ENCODE data around the gene AQP1. TPM values are rescaled to one million over a fixed set of nuclear protein-coding genes. Genes with fewer than 3 reads are reported as not detected.

Gene AQP1
- total RNA-seq, 1 donor from 2014 or later: 2.5 TPM

DNA sequence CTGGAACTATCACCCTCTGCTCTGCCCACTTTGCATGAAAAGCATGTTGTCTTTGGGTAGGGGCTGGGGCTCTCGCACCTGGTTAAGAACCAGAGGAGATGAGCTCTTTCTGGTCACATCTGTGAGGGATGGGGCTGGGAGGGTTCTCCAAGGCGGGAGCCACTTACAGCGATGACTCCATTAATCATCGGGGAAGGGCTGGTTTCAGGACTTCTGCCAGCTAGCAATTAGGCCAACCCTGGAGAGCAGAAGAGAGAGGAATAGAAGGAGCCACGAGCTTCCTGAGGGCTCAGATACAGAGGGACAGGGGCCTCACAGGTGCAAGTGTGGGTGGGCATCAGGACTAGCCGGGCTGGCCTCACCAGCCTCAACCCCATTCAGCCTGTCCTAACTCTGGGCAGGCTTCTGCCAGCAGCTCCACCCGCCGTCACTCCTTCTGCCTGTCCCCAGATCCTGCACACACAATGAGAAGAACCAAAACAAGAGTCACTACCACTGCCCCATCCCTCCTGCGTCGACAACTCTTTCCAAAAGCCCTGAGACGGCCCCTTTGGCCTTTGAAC lies 8.4 kb downstream of the AQP1 start:
- no peak for DNase-seq (ENCODE audit: low read depth)
- Histone ChIP-seq H3K27me3 (ENCODE audit: control insufficient read depth, insufficient read depth, low read length) (no peaks in the 10 kb centered on the region), H3K4me3 (ENCODE audit: low read depth, low read length) (no peak overlapping the region), H3K36me3 (ENCODE audit: control insufficient read depth, insufficient read depth, low read length) (no peaks in the 10 kb centered on the region)
- TF ChIP-seq, protein P1, sequence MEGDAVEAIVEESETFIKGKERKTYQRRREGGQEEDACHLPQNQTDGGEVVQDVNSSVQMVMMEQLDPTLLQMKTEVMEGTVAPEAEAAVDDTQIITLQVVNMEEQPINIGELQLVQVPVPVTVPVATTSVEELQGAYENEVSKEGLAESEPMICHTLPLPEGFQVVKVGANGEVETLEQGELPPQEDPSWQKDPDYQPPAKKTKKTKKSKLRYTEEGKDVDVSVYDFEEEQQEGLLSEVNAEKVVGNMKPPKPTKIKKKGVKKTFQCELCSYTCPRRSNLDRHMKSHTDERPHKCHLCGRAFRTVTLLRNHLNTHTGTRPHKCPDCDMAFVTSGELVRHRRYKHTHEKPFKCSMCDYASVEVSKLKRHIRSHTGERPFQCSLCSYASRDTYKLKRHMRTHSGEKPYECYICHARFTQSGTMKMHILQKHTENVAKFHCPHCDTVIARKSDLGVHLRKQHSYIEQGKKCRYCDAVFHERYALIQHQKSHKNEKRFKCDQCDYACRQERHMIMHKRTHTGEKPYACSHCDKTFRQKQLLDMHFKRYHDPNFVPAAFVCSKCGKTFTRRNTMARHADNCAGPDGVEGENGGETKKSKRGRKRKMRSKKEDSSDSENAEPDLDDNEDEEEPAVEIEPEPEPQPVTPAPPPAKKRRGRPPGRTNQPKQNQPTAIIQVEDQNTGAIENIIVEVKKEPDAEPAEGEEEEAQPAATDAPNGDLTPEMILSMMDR (IDR thresholded peaks at IDR 0.05; ENCODE audit: insufficient read depth, low read length, poor library complexity, severe bottlenecking): no peak

DNA sequence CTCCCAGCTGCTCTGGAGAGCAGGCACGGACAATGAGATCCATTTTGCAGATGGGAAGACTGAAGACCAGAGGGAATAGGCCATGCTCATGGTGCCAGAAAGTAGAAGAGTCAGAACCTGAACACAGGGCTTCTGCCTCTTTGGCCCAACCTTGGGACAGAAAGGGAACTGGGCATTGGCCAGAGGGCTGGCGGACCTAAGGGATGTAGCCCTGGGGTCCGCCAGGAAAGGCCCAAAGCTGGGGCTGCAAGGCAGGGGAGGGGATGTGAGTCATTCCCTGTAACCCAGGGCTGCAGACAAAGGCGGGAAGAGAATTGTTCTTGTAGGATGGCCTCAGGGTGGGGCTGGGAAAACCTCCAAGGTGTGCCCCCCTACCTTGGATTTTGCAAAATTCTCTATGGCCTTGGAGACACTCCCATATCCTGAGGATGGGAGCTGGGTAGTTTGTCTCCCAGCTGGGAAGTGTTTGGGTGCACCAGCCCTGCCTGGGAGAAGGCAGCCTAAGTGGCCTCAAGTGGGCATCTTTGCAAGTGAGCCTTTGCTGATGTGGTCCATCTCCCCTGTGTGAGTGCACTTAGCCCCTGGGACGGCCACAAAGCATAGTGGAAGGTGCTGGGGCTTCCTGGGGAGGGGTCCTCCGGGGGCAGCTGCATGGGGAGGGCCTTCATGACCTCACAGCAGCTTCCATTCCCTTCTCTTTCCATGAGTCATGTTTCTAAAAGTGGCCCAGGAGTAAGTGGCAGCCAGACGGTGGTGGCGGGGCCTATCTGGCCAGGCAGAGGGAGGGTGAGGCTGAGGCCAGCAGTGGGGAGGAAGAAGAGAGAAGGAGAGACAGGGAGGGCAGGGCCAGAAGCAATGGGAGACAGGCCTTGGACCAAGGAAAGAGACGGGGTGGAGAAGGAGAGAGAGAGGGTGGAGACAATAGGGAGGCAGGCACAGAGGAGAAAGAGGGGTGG lies 9.2 kb downstream of the AQP1 start:
- TF ChIP-seq, protein P1 (IDR thresholded peaks at IDR 0.05; ENCODE audit: insufficient read depth, low read length, poor library complexity, severe bottlenecking): no peak
- H3K36me3 ChIP-seq (ENCODE audit: control insufficient read depth, insufficient read depth, low read length): no peaks in the 10 kb centered on the region
- H3K4me3 ChIP-seq (ENCODE audit: low read depth, low read length): no peak overlapping the region
- DNase-seq (ENCODE audit: low read depth): no peak
- H3K27me3 ChIP-seq (ENCODE audit: control insufficient read depth, insufficient read depth, low read length): no peaks in the 10 kb centered on the region

DNA sequence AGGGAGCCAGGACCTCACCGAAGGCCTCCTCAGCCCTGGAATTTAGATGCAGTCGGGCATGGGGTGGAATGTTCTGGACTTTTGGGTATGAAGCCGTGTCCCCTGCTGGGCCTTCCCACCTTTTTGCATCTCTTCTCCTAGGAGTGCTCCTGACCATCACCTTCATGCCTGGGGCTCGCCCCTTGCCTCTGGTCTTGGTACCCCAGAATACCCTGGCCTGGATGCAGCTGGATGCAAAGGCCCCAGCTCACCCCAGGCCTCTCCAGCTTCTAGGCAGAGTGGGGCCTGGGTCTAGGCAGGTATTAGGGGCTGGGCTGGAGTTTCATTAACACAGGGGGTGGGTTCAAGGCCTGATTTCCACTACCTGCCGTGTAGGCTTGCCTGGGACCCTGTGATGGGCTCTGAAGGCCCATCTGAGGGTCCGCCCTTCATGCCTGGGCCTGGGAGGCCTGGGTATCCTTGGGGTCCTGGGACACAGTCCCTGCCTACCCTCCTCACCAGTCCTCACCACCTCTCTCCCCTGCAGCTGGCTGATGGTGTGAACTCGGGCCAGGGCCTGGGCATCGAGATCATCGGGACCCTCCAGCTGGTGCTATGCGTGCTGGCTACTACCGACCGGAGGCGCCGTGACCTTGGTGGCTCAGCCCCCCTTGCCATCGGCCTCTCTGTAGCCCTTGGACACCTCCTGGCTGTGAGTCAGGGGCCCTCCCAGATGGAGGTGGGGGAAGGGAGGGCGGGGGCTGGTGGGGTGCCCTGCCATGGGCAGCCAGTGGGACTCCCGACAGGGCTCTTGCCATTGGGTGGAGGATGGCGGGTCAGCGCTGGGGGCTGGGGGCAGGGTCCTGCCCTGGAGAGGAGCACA lies 10.1 kb downstream of the AQP1 start:
- TF ChIP-seq, protein P1 (IDR thresholded peaks at IDR 0.05; ENCODE audit: insufficient read depth, low read length, poor library complexity, severe bottlenecking): no peak
- no peak overlapping the region for H3K4me3 ChIP-seq (ENCODE audit: low read depth, low read length)
- H3K27me3 ChIP-seq (ENCODE audit: control insufficient read depth, insufficient read depth, low read length): no peaks in the 10 kb centered on the region
- H3K36me3 ChIP-seq (ENCODE audit: control insufficient read depth, insufficient read depth, low read length): no peaks in the 10 kb centered on the region
- no peak for DNase-seq (ENCODE audit: low read depth)

DNA sequence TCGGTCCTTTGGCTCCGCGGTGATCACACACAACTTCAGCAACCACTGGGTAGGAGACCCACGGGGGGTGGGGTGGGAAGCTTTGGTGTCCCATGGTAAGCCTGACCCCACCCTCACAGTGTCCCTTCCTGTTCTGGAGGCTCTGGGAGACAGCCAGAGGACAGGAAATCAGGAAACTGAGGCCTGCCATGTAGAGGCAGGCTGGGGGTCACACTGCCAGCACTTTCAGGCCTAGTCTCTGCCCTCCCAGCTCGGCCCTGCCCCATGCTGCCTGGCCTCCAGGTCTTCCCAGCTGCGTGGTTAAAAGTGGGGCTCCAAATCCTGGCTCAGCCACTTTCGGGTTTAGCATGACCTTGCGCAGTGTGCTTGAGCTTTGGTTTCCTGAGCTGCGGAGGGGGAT lies 10.9 kb downstream of the AQP1 start:
- Histone ChIP-seq H3K36me3 (ENCODE audit: control insufficient read depth, insufficient read depth, low read length) (no peaks in the 10 kb centered on the region), H3K27me3 (ENCODE audit: control insufficient read depth, insufficient read depth, low read length) (no peaks in the 10 kb centered on the region), H3K4me3 (ENCODE audit: low read depth, low read length) (no peak overlapping the region)
- no peak for DNase-seq (ENCODE audit: low read depth)
- TF ChIP-seq, protein P1 (IDR thresholded peaks at IDR 0.05; ENCODE audit: insufficient read depth, low read length, poor library complexity, severe bottlenecking): no peak

DNA sequence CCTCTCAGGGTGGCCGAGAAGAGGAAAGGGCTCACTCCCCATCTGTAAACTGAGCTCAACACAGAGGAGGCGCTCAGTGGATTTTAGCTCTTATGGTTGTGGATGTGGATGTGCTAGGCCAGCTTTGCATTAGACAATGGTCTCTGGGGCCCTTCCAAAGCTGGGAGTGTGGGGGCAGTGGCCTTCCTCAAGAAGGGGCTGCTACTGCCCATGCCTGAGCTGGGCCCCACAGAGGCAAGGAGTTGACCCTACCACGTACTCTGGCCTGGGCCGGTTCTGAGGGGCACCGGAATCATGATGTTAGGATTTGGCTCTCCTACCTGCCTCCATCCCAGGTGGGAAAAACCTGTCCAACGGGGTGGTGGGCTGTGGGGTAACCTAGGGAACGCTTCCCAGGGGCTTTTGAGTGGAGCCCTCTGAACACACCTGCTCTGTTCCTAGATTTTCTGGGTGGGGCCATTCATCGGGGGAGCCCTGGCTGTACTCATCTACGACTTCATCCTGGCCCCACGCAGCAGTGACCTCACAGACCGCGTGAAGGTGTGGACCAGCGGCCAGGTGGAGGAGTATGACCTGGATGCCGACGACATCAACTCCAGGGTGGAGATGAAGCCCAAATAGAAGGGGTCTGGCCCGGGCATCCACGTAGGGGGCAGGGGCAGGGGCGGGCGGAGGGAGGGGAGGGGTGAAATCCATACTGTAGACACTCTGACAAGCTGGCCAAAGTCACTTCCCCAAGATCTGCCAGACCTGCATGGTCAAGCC lies 11.5 kb downstream of the AQP1 start:
- DNase-seq (ENCODE audit: low read depth): no peak
- TF ChIP-seq, protein P1 (IDR thresholded peaks at IDR 0.05; ENCODE audit: insufficient read depth, low read length, poor library complexity, severe bottlenecking): no peak
- Histone ChIP-seq H3K4me3 (ENCODE audit: low read depth, low read length) (no peak overlapping the region), H3K27me3 (ENCODE audit: control insufficient read depth, insufficient read depth, low read length) (no peaks in the 10 kb centered on the region), H3K36me3 (ENCODE audit: control insufficient read depth, insufficient read depth, low read length) (no peaks in the 10 kb centered on the region)

Data from kidney epithelial cell (primary cell).